NCI-H1436 treated with DMSO at 0.1 percent for 48 hours (cell line): ENCODE results near the gene ARID1B.
"Not testable (repeated sequence)": the region's sequence is repeated elsewhere in the genome, so short reads cannot be mapped to it uniquely, and the experiment has no call there.

Experiments used
- DNase-seq: peaks from one replicate; lab custom pipeline; 2025; lab: John Stamatoyannopoulos, UW

The ARID1B gene

GRCh38 chr6:157135691-157136090 is 358.5 kb downstream of the ARID1B start:
- no peak for DNase-seq

- DNase-seq, result no peak
These were observed 360.3 kb downstream of the ARID1B start for GRCh38 chr6:157137501-157137900.

GRCh38 chr6:157139054-157139708 is 362.0 kb downstream of the ARID1B start:
- DNase-seq, result no peak

GRCh38 chr6:157143171-157143889 is 366.2 kb downstream of the ARID1B start:
- no peak for DNase-seq

- DNase-seq, result no peak
These were observed 367.0 kb downstream of the ARID1B start for GRCh38 chr6:157143890-157144798.

GRCh38 chr6:157144859-157145568 is 367.8 kb downstream of the ARID1B start:
- no peak for DNase-seq

GRCh38 chr6:157145656-157146285 is 368.6 kb downstream of the ARID1B start:
- no peak for DNase-seq

GRCh38 chr6:157147054-157148026 is 370.2 kb downstream of the ARID1B start:
- not testable (repeated sequence) for DNase-seq

GRCh38 chr6:157148391-157149323 is 371.5 kb downstream of the ARID1B start:
- DNase-seq, result no peak

- DNase-seq, result no peak
These were observed 372.9 kb downstream of the ARID1B start for GRCh38 chr6:157150076-157150475.

- no peak for DNase-seq
These were observed 373.9 kb downstream of the ARID1B start for GRCh38 chr6:157151029-157151428.

GRCh38 chr6:157151989-157152388 is 374.8 kb downstream of the ARID1B start:
- no peak for DNase-seq

GRCh38 chr6:157152556-157152955 is 375.4 kb downstream of the ARID1B start:
- DNase-seq, result no peak

GRCh38 chr6:157155804-157156203 is 378.6 kb downstream of the ARID1B start:
- no peak for DNase-seq

- DNase-seq, result no peak
These were observed 380.1 kb downstream of the ARID1B start for GRCh38 chr6:157157258-157157657.

- no peak for DNase-seq
These were observed 381.3 kb downstream of the ARID1B start for GRCh38 chr6:157158456-157158855.

- no peak for DNase-seq
These were observed 381.7 kb downstream of the ARID1B start for GRCh38 chr6:157158897-157159296.

- no peak for DNase-seq
These were observed 382.2 kb downstream of the ARID1B start for GRCh38 chr6:157159348-157159747.

GRCh38 chr6:157161912-157162311 is 384.7 kb downstream of the ARID1B start:
- no peak for DNase-seq
